Fibroblast of mammary gland (primary cell): Measurements from ENCODE around the gene HOXD9.

Experiments
- DNase-seq: peaks from one replicate; pipeline ENCODE4 v3.0.0-alpha.2; 2010; ENCODE audit warnings: low read depth
- H3K4me3 ChIP-seq: 2 replicates; pipeline ENCODE4 v1.5.1; 2011; ENCODE audit warnings: low read depth, mild to moderate bottlenecking, low read length, moderate library complexity; ENCODE audit not compliant: control insufficient read depth
- CTCF ChIP-seq: conservative IDR thresholded peaks from 2 replicates; pipeline ENCODE4 v1.5.1; 2011; ENCODE audit warnings: low read depth, low read length, inconsistent platforms; ENCODE audit not compliant: control insufficient read depth, insufficient read depth

HOXD9 gene

DNA sequence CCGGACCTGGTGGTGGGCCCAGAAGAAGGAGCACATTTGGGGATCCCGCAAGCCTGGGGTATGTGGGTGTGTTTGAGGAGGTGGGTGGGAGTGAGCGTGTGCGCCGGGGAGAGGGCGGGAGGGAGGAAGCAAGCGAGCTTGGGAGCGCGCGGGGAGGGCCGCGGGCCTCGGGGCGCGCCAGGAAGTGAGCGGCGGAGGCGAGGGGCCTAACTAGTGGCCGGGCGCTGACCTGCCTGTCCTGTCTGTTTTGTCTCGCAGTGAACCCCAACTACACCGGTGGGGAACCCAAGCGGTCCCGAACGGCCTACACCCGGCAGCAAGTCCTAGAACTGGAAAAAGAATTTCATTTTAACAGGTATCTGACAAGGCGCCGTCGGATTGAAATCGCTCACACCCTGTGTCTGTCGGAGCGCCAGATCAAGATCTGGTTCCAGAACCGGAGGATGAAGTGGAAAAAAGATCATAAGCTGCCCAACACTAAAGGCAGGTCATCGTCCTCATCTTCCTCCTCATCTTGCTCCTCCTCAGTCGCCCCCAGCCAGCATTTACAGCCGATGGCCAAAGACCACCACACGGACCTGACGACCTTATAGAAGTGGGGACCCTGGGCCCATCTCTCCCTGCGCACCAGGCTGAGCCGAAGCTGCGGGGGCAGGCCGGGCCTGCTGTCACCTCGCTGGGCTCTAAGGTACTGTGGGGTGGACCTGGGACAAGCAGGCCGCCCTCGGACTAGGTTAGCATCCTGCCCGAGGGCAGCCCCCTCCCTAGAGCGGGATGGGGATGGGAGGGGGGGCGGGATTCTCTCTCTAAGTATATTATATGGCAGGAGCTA, 30.0 kb downstream of the HOXD9 start:
- DNase-seq = no peak
- H3K4me3 ChIP-seq = peak overlapping the region; percentile 41
- TF ChIP-seq CTCF = no peak

- no peak for TF ChIP-seq CTCF
- H3K4me3 ChIP-seq = no peak overlapping the region
- DNase-seq = no peak
Measured at GRCh38 chr2:176154576-176155252, 32.2 kb downstream of the HOXD9 start.

DNA sequence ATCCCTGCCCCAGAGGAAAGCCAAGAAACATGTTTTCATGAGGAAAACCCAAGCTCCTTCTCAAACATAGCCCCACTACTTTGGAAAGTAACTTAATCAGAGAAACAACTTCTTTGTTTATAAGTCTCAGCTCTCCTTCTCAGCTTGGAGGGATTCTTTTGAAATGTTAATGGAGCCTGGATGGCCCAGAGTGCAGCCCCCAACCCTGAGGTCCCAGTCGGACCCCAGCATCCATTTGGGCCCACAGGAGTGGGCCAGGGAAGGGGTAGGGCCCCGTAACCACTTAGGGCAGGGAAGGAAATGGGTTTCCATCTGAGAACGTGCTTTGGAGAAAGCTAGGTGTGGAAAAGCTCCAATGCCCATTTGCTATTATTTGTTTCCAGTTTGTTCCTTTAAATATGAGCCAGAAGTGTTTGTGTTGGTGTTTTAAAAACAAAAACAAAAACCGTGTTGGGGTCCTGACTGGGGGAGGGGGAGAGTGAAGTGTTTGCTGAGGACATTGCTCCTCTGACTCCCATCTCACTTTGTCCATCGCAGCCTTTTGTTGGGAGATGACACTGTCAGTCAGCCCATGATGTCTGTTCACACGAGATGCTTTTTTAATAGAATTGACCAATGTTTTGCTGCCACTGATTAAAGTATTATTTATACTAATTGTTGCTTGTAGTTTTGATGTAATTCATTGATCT, 33.0 kb downstream of the HOXD9 start:
- no peak for TF ChIP-seq CTCF
- DNase-seq = no peak
- H3K4me3 ChIP-seq = no peak overlapping the region

GRCh38 chr2:176156301-176156806, 33.8 kb downstream of the HOXD9 start:
- no peak for TF ChIP-seq CTCF
- no peak overlapping the region for H3K4me3 ChIP-seq
- DNase-seq = no peak

DNA sequence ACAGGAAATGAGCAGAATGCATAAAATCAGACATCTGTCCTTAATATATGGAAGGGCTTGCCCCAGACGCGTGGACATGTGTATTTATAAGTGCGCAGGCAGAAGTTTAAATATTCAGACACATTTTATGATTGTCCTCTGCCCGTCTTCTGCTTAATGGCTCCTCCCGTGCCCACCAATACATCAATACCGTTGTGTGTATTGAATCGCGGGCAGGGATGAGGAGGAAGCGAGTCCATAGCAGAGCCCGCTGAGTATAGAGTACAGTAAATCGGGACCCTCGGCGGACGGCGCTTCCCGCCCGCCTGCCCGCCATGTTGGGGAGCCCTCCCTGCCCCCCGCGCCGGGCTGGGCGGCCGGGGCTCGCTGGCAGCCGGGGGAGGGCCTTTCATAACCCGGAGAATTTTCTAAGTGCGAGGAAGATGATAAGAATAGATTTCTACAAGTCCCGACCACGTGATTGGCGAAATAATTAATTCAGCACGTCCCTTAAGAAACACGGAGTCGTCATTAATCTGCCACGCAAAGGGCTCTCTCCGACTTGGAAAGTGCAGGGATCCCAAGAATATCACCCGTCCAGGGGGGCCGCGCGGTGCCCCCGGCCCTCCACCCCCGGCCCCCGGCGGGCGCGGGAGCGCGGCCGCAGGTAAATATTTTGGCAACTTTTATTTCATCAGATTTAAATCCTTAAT, 34.4 kb downstream of the HOXD9 start, which contains the start of gene HOXD3:
HOXD3 (plus strand) TSS at position 501 of the 692 bp plus-strand sequence. CDS start 11,808 bp downstream, outside the sequence.
- no peak within 1 kb of the TSS for H3K4me3 ChIP-seq
- no peak for DNase-seq
- TF ChIP-seq CTCF = no peak
